NT2/D1 (cell line): Measurements from ENCODE around the gene MAGI1.

Experiments
- DNase-seq: peaks from one replicate; pipeline ENCODE4 v3.0.0-alpha.2; 2011; ENCODE audit warnings: low read depth, low spot score
- H3K27me3 ChIP-seq: 2 replicates; pipeline ENCODE4 v1.6.0; 2011; ENCODE audit warnings: mild to moderate bottlenecking; ENCODE audit not compliant: insufficient read length, insufficient read depth
- H3K36me3 ChIP-seq: 2 replicates; pipeline ENCODE4 v1.6.1; 2011; ENCODE audit warnings: mild to moderate bottlenecking, low read length, mixed read lengths; ENCODE audit not compliant: insufficient read depth, insufficient read length
- H3K4me1 ChIP-seq: 2 replicates; pipeline ENCODE4 v1.5.1; 2011; ENCODE audit not compliant: insufficient read depth, insufficient read length
- H3K4me3 ChIP-seq: 2 replicates; pipeline ENCODE4 v1.5.1; 2011; ENCODE audit warnings: low read depth; ENCODE audit not compliant: insufficient read length
- H3K9ac ChIP-seq: 2 replicates; pipeline ENCODE4 v1.6.0; 2011; ENCODE audit warnings: low read depth; ENCODE audit not compliant: insufficient read length
- H3K9me3 ChIP-seq: 2 replicates; pipeline ENCODE4 v1.5.1; 2011; ENCODE audit warnings: mild to moderate bottlenecking, low read length; ENCODE audit not compliant: insufficient read depth
- SUZ12 ChIP-seq: IDR thresholded peaks from 2 replicates; pipeline ENCODE4 v1.6.1; 2011; ENCODE audit not compliant: insufficient read length, insufficient read depth; ENCODE audit errors: extremely low read depth
- YY1 ChIP-seq: IDR thresholded peaks from 2 replicates; pipeline ENCODE4 v1.6.1; 2011; ENCODE audit not compliant: insufficient read length, insufficient read depth
- ZNF274 ChIP-seq: IDR thresholded peaks from 2 replicates; pipeline ENCODE4 v1.6.1; 2011; ENCODE audit warnings: mild to moderate bottlenecking, low read depth, low read length

The MAGI1 gene

DNA sequence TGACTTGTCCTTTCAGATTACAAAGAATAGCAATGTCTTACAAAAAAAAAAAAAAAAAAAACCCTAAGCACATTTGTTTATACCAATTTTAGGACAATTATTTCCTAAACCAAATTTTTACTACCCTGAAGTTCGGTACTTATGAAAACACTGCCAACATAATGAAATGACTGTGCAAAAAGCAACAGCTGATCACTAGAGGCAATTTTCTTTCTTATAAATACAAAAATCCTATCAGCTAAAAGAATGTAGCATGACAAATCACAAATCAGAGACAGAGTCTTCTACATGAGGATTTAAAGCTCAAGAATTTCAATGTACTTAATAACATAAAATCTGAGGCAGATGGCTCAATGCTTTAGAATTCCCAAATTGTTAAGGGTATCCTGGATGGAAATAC lies 191.8 kb downstream of the MAGI1 start:
- H3K4me1 ChIP-seq: no peaks in the 10 kb centered on the region
- DNase-seq: no peak
- no peak overlapping the region for H3K9ac ChIP-seq
- no peaks in the 10 kb centered on the region for H3K27me3 ChIP-seq
- H3K4me3 ChIP-seq: no peak overlapping the region
- no peak for TF ChIP-seq ZNF274
- no peak for TF ChIP-seq SUZ12
- TF ChIP-seq YY1: no peak
- H3K36me3 ChIP-seq: no peaks in the 10 kb centered on the region
- H3K9me3 ChIP-seq: no peaks in the 10 kb centered on the region; the same call in 1 of the 2 replicates

DNA sequence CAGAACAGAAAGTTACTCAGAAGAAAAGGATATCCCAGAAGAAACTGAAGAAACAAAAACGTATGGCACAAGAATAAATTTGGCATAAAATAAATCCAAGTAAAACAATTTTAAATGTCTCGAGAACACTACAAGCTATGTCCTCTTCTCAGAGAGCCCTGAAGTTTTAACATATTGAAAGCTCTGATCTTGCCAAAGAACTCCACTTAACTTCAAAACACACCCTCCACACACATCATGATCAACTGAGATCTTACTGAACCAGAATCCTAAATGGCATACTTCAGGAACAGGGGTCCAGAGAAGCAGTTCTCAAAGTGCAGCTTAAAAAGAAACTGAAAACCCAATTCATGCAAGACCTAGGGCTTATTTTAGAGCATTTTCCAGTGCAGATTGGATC lies 194.3 kb downstream of the MAGI1 start:
- DNase-seq: no peak
- TF ChIP-seq ZNF274 (no peak), SUZ12 (no peak), YY1 (no peak)

DNA sequence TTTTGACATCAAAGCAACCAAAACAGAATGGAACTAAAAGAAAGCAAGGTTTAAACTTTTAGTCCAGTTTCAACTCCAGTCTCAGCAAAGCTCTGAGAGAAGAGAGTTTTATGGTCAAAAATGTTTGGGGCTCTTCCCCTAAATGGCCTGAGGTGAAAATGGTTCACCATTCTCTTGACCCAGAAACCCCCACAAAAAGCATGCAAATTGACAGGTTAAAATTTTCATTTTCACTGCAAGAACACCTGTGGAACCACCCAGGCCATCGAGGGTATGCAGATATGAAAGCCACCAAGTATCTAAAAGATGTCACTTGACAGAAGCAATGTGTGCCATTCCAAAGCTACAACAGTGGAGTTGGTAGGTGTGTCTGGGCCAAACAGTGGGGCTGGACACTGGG lies 195.0 kb downstream of the MAGI1 start:
- Histone ChIP-seq H3K4me1 (no peaks in the 10 kb centered on the region), H3K36me3 (no peaks in the 10 kb centered on the region), H3K4me3 (no peak overlapping the region), H3K27me3 (no peaks in the 10 kb centered on the region), H3K9ac (no peak overlapping the region), H3K9me3 (no peaks in the 10 kb centered on the region; the same call in 1 of the 2 replicates)
- no peak for DNase-seq
- TF ChIP-seq SUZ12 (no peak), YY1 (no peak), ZNF274 (no peak)

More for the DNA sequence above, 194.3 kb downstream of the MAGI1 start:
- Histone ChIP-seq H3K9ac (no peak overlapping the region), H3K36me3 (no peaks in the 10 kb centered on the region), H3K4me3 (no peak overlapping the region), H3K9me3 (no peaks in the 10 kb centered on the region; the same call in 1 of the 2 replicates), H3K27me3 (no peaks in the 10 kb centered on the region), H3K4me1 (no peaks in the 10 kb centered on the region)

DNA sequence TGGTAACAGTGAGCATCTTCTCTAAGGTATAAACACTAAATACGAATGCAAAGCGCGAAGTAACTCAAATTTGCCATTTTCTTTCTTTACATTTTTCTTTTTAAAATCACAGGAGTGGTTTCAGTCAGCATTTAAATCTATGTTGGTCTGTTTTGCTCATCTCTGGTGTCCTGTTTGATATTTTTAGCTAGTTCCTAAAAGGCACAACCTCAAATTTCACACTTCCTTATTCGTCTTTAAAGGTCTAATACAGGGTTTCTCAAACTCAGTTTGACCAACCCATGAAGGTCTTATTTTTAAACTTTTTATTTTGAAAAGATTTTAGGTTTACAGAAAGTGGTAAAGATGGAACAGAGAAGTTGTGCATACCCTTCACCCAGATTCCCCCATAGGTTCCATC lies 201.1 kb downstream of the MAGI1 start:
- no peak for TF ChIP-seq ZNF274
- no peak for TF ChIP-seq YY1
- no peak for TF ChIP-seq SUZ12
- Histone ChIP-seq H3K9me3 (no peaks in the 10 kb centered on the region), H3K4me3 (no peak overlapping the region), H3K4me1 (no peaks in the 10 kb centered on the region), H3K36me3 (no peaks in the 10 kb centered on the region), H3K27me3 (no peaks in the 10 kb centered on the region), H3K9ac (no peak overlapping the region)
- DNase-seq: no peak

DNA sequence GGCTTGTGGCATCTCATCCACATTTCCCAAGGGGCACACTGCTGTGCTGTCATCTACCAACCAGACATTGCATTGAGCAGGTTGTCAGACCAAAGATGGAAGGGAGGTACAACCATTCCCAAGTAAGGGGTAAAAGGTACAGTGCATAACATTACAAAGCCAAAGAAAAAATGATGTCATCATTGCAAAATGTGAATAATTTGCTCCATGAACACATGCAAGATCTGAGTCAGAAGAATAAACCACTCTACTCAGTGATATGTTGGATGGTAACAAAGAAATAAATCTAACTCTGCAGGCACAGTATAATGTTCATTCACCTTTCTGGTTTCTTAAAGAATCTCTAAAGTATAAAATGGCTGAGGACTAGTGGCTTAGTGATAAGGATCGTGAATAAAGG lies 202.7 kb downstream of the MAGI1 start:
- no peaks in the 10 kb centered on the region for H3K9me3 ChIP-seq
- DNase-seq: no peak
- H3K27me3 ChIP-seq: no peaks in the 10 kb centered on the region
- H3K36me3 ChIP-seq: no peaks in the 10 kb centered on the region
- no peak overlapping the region for H3K9ac ChIP-seq
- TF ChIP-seq ZNF274 (no peak), SUZ12 (no peak), YY1 (no peak)
- H3K4me1 ChIP-seq: no peaks in the 10 kb centered on the region
- no peak overlapping the region for H3K4me3 ChIP-seq

DNA sequence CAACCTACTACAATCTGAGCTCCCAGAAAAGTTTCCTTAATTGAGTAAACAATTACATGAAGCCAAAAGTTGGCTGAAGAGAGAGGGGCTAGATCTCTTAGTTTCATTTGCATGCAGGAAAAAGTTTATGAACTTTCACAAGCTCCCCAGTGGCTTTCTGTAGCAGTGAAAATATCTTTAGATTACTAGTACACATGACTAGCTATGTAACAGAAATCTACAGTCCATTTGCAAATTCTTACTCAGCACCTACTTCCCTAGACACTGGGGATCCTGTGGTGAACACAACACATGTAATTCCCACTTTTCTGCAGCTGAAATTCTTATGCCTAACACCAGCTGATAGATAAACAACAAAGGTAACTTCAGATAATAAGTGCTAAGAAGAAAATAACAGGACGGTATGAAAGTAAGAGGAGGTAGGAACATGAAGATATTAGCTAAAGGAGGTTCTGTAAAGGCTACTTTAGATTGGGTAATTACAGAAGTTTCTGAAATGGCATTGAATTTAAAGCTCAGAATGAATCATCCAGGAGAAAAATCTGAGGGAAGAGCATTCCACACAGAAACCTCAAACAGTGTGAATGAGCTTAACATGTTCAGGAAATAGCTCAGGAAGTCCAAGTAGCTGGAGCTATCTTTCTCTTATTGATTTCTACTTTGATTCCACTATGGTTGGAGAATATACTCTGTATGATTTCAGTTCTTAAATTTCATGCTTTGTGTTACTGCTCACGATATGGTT lies 204.8 kb downstream of the MAGI1 start:
- TF ChIP-seq ZNF274: no peak
- TF ChIP-seq SUZ12: no peak
- no peak for TF ChIP-seq YY1
- Histone ChIP-seq H3K4me3 (no peak overlapping the region), H3K4me1 (no peaks in the 10 kb centered on the region), H3K9me3 (no peaks in the 10 kb centered on the region), H3K27me3 (no peaks in the 10 kb centered on the region), H3K36me3 (no peaks in the 10 kb centered on the region), H3K9ac (no peak overlapping the region)
- no peak for DNase-seq

DNA sequence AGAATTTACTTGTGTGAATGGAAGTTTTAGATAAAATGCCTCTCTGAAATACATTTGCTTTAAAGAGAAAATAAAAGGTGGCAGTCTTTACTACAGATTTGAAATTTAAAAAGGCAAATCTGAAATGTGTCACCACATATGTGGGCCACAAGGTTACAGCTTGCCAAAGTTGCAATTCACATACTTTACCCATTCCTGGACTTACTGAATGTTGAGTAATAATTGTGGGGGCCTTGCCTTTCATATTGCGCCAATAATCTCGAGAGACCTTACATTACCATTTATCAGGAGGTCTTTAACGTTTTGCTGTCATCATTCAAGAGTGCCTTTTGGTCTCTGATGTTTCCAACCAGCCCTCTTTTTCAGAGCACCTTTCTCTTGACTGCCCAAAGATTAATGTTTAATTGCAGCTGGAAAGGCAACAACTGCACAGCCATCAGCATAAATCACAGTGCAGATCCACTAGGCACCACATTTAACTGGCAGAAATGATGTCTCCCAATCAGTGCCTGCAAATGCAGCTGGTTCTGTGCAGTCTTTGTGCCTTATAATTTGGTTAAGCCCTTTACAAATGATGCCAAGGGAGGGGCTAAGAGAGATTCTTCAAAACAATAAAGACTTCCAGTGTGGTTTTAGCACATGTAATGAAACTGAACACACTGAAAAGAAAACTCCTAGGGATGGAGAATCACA lies 206.8 kb downstream of the MAGI1 start:
- H3K27me3 ChIP-seq: no peaks in the 10 kb centered on the region
- H3K4me1 ChIP-seq: no peaks in the 10 kb centered on the region
- H3K36me3 ChIP-seq: no peaks in the 10 kb centered on the region
- DNase-seq: no peak
- no peak overlapping the region for H3K9ac ChIP-seq
- no peaks in the 10 kb centered on the region for H3K9me3 ChIP-seq
- TF ChIP-seq ZNF274 (no peak), SUZ12 (no peak)
- H3K4me3 ChIP-seq: no peak overlapping the region
